Urothelium cell line (cell line): ENCODE data around the gene EPM2AIP1.
"Not testable (repeated sequence)": the region's sequence is repeated elsewhere in the genome, so short reads cannot be mapped to it uniquely, and the experiment has no call there.

ENCODE experiments used
- DNase-seq: peaks from one replicate; pipeline ENCODE4 v3.0.0; 2011; ENCODE audit warnings: low spot score, mixed read lengths
- FAIRE-seq: peaks from 2 replicates; lab custom pipeline; 2011; peaks lifted over from hg19 to GRCh38; lab: Jason Lieb, UNC

EPM2AIP1 gene

DNA sequence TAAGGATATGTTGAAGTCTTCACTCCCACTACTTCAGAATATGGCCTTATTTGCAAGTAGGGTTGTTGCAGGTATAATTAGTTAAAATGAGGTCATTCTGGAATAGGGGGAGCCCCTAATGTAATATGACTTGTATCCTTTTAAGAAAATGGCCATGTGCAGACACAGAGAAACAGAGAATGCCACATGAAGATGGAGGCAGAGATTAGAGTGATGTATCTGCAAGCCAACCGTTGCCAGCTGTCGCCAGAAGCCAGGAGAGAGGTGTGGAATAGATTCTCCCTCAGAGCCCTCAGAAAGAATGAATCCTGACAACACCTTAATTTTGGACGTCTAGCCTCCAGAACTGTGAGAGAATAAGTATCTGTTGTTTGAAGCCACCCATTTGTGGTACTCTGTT is 36.8 kb downstream of the EPM2AIP1 start:
- no peak for DNase-seq
- FAIRE-seq, result no peak

DNA sequence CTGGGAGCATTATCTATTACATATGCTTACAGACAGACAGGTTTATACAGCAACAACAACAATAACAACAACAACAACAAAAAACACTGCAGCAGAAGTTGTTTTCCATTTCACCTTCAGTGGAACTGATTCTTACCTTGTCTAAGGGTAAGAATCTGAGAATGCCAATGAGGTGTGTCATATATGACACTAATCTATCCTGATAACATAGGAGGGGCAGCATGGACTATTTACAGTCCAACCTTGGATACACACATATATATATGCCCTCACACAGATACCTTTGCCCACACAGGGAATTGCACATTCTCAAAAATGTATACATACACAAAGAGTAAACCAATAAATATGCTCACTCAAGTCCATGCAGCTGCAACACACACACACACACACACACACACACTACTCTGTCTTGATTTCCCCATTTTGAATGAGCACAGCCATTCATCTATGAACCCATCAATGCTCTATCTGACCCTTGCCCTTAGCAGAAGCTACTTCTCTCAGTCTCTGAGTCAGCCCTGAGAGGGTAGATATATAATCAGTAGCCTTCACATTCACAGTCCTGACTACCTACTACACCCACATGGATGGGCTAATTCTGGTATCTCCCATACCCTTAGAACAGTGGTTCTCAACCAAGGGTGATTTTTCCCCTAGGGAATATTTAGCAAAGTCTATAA is 38.3 kb downstream of the EPM2AIP1 start:
- no peak for DNase-seq
- no peak for FAIRE-seq

DNA sequence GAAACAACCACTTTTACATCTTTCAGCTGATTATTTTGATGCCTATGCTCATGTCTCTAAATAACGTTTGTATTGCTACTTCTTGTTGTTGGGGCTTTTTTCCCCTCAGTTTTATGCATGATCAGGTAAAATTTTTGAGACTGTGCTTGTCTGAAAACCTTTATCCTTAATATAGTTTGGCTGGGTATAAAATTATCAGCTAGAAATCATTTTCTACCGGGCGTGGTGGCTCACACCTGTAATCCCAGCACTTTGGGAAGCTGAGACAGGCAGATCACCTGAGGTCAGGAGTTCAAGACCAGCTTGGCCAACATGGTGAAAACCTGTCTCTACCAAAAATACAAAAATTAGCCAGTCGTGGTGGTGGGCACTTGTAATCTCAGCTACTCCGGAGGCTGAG is 45.1 kb downstream of the EPM2AIP1 start:
- not testable (repeated sequence) for FAIRE-seq, DNase-seq

DNA sequence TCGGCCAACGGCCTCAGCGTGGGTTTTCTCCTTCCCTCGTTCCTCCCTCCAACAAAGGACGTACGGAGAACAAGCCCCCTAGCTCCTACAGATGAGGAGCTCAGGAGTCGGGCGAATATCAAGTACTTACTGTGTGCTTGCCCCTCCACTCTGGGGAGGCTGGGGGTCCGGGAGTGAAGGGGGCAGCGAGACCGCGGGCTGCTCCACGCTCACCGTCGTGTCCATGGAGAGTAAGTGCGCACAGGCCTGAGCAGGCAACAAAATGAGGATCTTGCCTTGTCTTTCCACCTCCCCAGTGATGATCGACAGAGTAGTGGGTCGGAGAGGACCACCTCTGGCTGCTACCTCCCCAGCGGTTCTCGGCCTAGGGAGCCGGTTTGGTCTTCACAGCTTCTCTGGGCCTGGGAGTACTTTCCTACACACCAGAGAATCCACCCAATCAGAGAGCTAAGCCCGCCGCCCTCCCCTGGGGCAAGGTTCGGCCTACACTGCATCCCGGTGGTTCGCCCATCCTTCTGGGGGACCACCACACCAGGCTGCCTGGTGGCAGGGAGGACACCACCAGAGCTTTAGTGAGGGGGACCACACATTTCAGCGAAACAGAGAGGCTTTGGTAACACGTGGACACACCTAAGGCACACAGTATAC is 47.5 kb downstream of the EPM2AIP1 start:
- DNase-seq (no peak), FAIRE-seq (peak; percentile 42)

DNA sequence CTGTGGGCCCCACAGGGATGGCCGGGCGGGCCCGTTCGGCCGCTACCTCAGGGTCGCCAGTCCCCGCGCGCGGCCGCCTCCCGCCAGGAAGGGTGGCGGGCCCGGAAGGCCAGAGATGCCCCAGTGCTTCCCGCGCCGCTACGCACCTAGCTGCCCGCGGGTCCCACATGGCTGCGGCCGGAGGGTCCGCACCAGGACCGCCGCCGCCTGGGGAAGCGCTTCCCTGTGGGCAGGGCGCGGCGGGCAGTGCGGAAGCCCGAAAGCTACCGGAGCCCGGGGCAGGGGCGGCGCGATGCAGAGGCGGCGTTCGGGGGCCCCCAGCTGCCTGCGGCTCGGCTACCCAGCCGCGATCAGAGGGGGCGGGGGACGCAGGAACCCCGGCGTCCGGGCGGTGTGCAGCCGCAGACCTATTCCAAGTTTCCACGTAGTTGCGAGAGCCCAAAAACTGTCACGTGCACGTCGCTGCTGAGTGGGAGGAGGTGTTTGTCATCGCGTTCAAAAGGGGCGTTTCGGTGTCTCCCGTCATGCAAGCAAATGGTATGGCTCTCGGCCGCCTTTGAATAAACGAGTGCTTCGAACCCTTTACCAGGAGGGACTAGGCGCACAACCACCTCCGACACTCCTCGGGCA is 48.2 kb downstream of the EPM2AIP1 start, which contains the start of gene TRANK1:
Gene TRANK1, minus strand, starts transcription at position 414 of the 630 bp plus-strand sequence. Its CDS starts 245 bp downstream, at position 169.
- DNase-seq, result no peak
- no peak for FAIRE-seq

DNA sequence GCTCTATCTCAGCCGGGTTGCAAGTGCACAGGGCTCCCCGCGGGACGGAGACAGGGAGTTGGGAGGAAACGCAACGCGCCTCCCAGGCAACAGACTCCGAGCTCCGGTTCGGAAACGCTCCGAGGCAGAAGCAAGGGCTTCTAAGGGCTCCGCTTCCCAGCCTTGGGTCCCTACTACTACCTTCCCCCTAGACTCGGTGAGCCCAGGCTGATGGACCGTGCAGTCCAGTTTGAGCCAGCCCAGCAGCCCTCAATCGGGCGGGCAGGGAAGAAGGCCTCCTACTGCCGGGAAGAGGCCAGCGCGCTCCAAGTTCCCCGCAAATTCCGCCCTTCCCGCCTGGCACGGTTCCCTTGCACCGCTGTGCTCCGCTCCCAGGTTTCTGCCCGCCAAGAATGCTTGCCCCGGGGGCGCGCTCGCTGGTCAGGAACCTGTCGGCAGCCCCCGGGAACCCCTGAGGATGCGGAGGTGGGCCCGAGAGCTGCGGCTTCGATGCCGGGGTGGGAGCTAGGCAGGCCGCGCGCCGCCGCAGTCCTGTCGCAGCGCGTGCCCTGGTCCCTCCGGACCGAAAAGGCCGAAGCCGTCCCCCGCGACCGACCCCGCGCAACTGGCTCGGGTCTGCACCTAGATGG is 48.8 kb downstream of the EPM2AIP1 start:
- FAIRE-seq (no peak), DNase-seq (peak; percentile 30)

DNA sequence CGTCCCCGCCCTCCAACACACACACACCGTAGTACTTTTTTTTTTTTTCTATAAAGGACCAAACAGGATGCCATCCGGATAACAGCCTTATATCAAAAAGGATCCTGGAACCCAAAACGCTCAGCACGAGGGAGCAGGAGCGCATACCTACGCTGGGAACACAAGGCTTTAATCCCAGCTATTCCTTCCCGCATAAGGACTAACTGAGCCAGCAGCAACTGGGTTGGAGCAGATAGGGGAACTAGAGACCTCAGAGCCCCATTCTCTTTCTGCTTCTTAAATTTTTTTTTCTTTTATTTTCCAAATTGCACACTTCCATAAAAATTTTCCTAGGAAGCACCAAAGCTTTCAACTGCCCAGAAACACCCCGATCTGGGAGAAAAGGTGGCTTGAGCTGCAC is 49.3 kb downstream of the EPM2AIP1 start:
- FAIRE-seq, result no peak

DNA sequence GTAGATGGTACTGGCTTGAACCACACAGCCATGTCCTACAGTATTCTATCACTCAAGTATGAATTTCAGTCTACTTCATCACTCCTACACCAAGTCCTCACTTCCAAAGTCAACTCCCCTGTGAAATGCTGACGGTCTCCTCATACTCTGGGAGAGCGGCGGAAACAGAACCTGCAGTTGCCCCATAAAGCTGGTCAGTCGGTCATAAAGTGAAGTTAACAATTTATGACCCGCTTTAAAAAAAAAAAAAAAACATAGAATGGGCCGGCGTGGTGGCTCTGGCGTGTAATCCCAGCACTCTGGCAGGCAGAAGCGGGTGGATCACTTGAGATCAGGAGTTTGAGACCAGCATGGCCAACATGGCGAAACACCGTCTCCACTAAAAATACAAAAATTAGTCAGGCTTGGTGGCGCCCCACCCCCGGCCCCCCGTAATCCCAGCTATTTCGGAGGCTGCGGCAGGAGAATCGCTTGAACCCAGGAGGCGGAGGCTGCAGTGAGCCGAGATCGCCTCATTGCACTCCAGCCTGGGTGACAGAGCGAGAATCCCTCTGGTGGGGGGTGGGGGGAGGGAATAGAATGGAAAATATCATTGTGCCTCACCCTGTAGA is 50.2 kb downstream of the EPM2AIP1 start:
- DNase-seq, result no peak
- FAIRE-seq, result no peak

More for the DNA sequence above, 49.3 kb downstream of the EPM2AIP1 start:
- DNase-seq, result no peak

DNA sequence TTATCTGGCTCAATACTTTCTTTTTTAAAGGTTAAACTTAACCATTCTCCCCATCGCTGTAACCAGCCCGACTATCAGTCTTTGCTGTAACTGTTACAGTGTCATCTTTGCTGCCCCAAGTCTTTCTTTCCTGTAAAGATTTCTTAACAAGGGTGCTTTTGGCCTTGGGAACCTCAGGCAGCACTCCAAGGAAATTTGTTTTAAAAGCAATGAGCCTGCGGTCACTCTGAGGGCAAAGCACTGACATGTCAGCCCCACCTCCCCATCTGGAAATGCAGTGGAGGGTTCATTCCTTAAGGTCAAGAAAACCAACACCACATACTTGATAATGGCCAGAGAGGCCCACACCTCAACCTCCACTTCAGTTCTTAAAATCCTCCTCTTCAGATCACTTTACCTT is 51.3 kb downstream of the EPM2AIP1 start:
- no peak for FAIRE-seq
- DNase-seq, result no peak

DNA sequence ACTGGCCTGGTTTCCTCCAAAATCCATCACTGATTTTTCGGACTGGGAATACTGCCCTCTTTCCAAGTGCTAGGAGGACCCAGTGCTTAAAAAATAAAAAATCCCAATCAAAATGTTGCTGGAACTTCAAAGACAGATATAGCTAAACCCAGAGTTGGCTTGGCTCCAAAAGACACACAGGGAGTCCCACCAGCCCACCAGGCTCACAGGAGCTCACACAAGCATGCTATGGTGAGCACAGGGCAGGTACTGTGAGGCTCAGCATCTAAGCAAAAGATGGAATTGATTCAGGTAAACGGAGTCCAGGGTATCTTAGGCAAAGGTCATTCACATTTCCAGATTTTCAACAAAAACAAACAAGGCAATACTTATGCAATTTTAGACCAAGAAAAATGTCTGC is 51.8 kb downstream of the EPM2AIP1 start:
- no peak for DNase-seq
- no peak for FAIRE-seq

DNA sequence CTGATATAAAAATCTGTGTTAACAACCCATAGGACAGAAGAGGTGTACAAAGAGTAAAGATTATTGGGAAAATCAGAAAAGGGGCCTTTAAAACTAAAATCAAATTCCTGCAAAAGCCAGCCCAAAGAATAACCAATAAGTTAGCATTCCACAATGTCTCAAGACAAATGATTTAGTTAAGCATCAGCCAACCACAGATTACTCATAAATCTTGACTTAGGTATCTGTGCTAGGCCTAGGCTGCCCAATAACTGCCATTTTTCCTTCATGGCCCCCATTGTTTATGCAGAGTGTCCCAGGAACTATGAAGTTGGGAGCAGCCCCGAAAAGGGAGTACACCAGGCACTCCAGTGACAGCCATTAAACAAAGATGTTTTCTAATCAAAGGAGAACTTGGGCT is 55.4 kb downstream of the EPM2AIP1 start:
- FAIRE-seq, result no peak
- no peak for DNase-seq
